ENCODE data around the gene ALLC. TPM values are rescaled to one million over a fixed set of nuclear protein-coding genes. Genes with fewer than 3 reads are reported as not detected.

The ALLC gene
- total RNA-seq, 4 donors from 2014 or later: not detected

DNA sequence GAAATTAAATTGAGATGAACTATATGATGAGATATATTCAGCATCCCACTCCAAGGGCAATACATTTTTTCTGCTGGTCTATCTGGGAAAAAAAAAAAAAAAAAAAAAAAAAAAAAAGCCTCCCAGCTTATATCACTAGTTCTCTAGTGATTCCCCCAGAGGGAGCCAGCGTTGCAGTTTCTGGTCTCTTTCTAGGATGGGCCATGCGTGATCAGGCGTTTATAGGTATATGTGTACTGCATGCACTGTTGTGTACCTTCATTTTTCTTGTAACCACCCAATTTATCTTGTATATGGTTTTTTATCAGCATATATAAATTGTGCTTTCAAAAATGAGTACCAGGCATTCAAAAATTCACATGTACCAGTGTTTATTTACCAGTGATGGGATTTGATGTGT lies 80.5 kb downstream of the ALLC start:
- TF ChIP-seq, protein P1, sequence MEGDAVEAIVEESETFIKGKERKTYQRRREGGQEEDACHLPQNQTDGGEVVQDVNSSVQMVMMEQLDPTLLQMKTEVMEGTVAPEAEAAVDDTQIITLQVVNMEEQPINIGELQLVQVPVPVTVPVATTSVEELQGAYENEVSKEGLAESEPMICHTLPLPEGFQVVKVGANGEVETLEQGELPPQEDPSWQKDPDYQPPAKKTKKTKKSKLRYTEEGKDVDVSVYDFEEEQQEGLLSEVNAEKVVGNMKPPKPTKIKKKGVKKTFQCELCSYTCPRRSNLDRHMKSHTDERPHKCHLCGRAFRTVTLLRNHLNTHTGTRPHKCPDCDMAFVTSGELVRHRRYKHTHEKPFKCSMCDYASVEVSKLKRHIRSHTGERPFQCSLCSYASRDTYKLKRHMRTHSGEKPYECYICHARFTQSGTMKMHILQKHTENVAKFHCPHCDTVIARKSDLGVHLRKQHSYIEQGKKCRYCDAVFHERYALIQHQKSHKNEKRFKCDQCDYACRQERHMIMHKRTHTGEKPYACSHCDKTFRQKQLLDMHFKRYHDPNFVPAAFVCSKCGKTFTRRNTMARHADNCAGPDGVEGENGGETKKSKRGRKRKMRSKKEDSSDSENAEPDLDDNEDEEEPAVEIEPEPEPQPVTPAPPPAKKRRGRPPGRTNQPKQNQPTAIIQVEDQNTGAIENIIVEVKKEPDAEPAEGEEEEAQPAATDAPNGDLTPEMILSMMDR (IDR thresholded peaks at IDR 0.05 in 4 of 5, conservative IDR thresholded peaks at IDR 0.05 in 1 of 5): no peak
- no peak for TF ChIP-seq POLR2A (IDR thresholded peaks at IDR 0.05)
- no peaks in the 10 kb centered on the region for H3K36me3 ChIP-seq
- intact Hi-C loops (cut with DNase I; ENCODE audit: low total_unique reads): no loop called here
- ATAC-seq (no peak), DNase-seq (no peak)
- H3K4me3 ChIP-seq: no peak overlapping the region
- H3K4me1 ChIP-seq: no peaks in the 10 kb centered on the region
- H3K27ac ChIP-seq: no peak overlapping the region
- in situ Hi-C loops (cut with MboI; ENCODE audit: low sequenced_read_pairs in 4 of 4): no loop called here
- H3K27me3 ChIP-seq: no peaks in the 10 kb centered on the region
- H3K9me3 ChIP-seq: no peaks in the 10 kb centered on the region

DNA sequence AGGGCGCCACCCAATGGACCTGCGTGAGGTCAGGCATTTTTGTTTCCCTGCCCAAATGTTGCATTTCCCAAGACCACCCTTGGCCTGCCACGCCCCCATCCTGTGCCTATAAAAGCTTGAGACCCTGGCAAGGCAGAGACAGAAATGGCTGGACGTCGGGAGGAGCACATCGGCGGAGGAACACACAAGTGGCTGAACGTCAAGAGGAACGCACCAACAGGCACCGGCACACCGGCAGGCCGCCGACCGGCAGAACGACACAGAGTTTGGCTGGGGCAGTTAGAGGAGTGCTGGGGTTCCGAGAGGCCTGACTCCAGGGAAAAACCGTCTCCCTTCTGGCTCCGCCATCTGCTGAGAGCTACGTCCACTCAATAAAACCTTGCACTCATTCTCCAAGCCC lies 81.3 kb downstream of the ALLC start:
- DNase-seq (no peak), ATAC-seq (no peak)
- H3K27me3 ChIP-seq: no peaks in the 10 kb centered on the region
- in situ Hi-C loops (cut with MboI; ENCODE audit: low sequenced_read_pairs in 4 of 4) (no loop called here), intact Hi-C loops (cut with DNase I; ENCODE audit: low total_unique reads) (no loop called here)
- H3K4me3 ChIP-seq: no peak overlapping the region
- H3K9me3 ChIP-seq: no peaks in the 10 kb centered on the region
- H3K4me1 ChIP-seq: no peaks in the 10 kb centered on the region
- H3K36me3 ChIP-seq: no peaks in the 10 kb centered on the region
- TF ChIP-seq POLR2A (IDR thresholded peaks at IDR 0.05): no peak
- TF ChIP-seq, protein P1 (IDR thresholded peaks at IDR 0.05 in 4 of 5, conservative IDR thresholded peaks at IDR 0.05 in 1 of 5): no peak
- H3K27ac ChIP-seq: no peak overlapping the region

- DNase-seq: no peak
- Histone ChIP-seq H3K27ac (no peak overlapping the region), H3K4me3 (no peak overlapping the region), H3K36me3 (no peaks in the 10 kb centered on the region), H3K9me3 (no peaks in the 10 kb centered on the region), H3K27me3 (no peaks in the 10 kb centered on the region), H3K4me1 (no peaks in the 10 kb centered on the region)
- in situ Hi-C loops (cut with MboI; ENCODE audit: low sequenced_read_pairs in 4 of 4) (no loop called here), intact Hi-C loops (cut with DNase I; ENCODE audit: low total_unique reads) (no loop called here)
- ATAC-seq: no peak
- no peak for TF ChIP-seq POLR2A (IDR thresholded peaks at IDR 0.05)
- TF ChIP-seq, protein P1 (IDR thresholded peaks at IDR 0.05 in 4 of 5, conservative IDR thresholded peaks at IDR 0.05 in 1 of 5): no peak
These were observed 83.4 kb downstream of the ALLC start for GRCh38 chr2:3741396-3741795.

GRCh38 chr2:3741867-3742602 lies 84.0 kb downstream of the ALLC start:
- in situ Hi-C loops (cut with MboI; ENCODE audit: low sequenced_read_pairs in 4 of 4) (no loop called here), intact Hi-C loops (cut with DNase I; ENCODE audit: low total_unique reads) (no loop called here)
- no peaks in the 10 kb centered on the region for H3K27me3 ChIP-seq
- ATAC-seq: no peak
- TF ChIP-seq POLR2A (IDR thresholded peaks at IDR 0.05): no peak
- TF ChIP-seq, protein P1 (IDR thresholded peaks at IDR 0.05 in 4 of 5, conservative IDR thresholded peaks at IDR 0.05 in 1 of 5): no peak
- no peak for DNase-seq
- H3K4me1 ChIP-seq: no peaks in the 10 kb centered on the region
- no peaks in the 10 kb centered on the region for H3K36me3 ChIP-seq
- H3K4me3 ChIP-seq: no peak overlapping the region
- H3K9me3 ChIP-seq: no peaks in the 10 kb centered on the region
- H3K27ac ChIP-seq: no peak overlapping the region

Measured in gastrocnemius medialis (tissue), 4 donors.